ENCODE measurements around the gene ISOC2.
"Not testable (repeated sequence)": the region's sequence is repeated elsewhere in the genome, so short reads cannot be mapped to it uniquely, and the experiment has no call there.

The ISOC2 gene

GRCh38 chr19:55451965-55452748, 9.3 kb downstream of the ISOC2 start:
- DNase-seq (ENCODE audit: insufficient read length, low spot score) = no peak
- TF ChIP-seq POLR2A (IDR thresholded peaks at IDR 0.05; ENCODE audit: low read depth, low read length) = no peak

DNA sequence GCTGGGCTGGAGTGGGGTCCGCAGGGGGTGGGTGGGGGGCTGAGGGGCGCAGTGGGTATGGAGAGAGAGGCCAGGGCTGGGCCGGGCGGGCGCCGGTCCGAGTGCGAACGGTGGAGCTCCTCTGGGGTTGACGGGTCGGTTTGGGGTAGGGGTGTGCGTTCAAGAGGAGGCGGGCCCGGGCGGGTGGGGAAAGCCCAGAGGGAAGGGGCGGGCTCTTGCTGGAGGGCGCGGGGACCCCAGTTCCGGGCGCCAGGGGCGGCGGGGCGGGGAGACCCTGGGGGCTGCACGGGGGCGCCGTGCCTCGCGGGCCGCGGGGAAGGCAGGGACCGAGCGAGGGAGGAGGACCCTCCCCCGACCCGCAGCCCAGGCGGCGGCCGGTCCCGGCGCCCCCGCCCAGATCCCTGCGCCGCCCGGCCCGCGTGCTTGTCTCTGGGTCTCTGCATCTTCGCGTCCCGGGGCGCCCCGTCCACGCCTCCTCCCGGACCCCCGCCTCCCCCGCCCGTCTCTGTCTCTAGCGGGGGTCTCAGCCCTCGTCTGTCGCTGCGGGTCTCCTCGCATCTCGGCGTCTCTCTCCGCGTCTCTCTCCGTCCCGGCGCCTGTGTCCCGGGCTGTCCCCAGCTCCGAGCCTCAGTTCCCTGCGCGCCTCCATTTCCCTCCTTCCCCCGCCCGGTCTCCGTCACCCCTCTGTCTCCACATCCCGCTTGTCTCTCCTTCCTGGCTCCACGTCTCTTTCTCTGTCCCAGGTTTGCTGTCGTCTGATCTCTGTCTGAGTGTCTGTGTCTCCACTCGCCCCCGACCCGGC, 10.1 kb downstream of the ISOC2 start:
- DNase-seq (ENCODE audit: insufficient read length, low spot score) (no peak), FAIRE-seq (no peak)
- no peak for TF ChIP-seq POLR2A (IDR thresholded peaks at IDR 0.05; ENCODE audit: low read depth, low read length)

More at GRCh38 chr19:55451965-55452748, 9.3 kb downstream of the ISOC2 start:
- FAIRE-seq = no peak

- no peak for FAIRE-seq
- no peak for DNase-seq (ENCODE audit: insufficient read length, low spot score)
These were observed 12.0 kb downstream of the ISOC2 start for GRCh38 chr19:55449469-55449868.

DNA sequence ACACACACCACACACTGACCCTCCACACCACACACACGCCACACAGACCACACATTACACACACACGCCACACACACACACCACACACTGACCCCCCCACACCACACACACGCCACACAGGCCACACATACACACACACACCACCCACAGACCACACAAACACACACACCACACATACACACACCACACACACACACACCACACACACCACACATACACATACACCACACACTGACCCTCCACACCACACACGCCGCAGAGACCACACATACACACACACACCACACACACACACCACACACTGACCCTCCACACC, 13.3 kb downstream of the ISOC2 start:
- not testable (repeated sequence) for FAIRE-seq

More at GRCh38 chr19:55449469-55449868, 12.0 kb downstream of the ISOC2 start:
- TF ChIP-seq POLR2A (IDR thresholded peaks at IDR 0.05; ENCODE audit: low read depth, low read length) = no peak

GRCh38 chr19:55447421-55448174, 13.8 kb downstream of the ISOC2 start:
- no peak for FAIRE-seq
- TF ChIP-seq POLR2A (IDR thresholded peaks at IDR 0.05; ENCODE audit: low read depth, low read length) = no peak
- peak; percentile 90 for DNase-seq (ENCODE audit: insufficient read length, low spot score)

More for the DNA sequence above, 13.3 kb downstream of the ISOC2 start:
- not testable (repeated sequence) for DNase-seq (ENCODE audit: insufficient read length, low spot score)

DNA sequence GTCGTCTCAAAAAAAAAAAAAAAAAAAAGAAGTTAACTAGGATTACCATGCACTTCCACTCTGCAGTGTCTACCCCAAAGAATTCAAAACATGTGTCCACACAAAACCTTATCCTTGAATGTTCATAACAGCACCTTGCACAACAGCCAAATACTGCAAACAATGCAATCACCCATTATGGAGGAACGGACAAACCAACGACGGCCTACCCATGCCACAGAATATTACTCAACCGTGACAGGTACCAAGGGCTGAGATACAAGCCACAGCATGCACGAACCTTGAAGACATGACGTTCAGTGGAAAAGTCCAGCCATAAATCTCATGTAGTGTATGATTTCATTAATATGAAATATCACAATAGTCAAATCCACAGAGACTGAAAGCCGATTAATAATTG, 15.4 kb downstream of the ISOC2 start:
- DNase-seq (ENCODE audit: insufficient read length, low spot score) (no peak), FAIRE-seq (no peak)
- no peak for TF ChIP-seq POLR2A (IDR thresholded peaks at IDR 0.05; ENCODE audit: low read depth, low read length)

DNA sequence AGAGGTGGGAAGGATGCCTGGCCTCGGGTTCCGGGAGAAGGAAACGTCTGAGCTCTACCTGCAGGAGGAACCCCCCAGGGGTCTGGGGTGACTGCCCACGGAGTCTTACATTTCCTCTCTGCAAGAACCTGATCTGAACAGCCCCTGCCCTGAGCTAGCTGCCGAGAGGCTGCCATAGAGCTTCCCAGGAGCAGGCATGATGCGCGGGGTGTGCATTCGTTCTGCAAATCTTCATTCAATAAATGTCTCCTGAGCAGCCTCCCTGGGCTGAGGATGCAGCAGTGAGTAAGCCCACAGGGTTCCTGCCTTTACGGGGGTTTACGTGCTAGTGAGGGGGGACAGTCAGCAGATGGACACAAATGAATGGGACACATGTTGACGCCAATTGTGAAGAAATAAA, 16.8 kb downstream of the ISOC2 start:
- no peak for TF ChIP-seq POLR2A (IDR thresholded peaks at IDR 0.05; ENCODE audit: low read depth, low read length)
- DNase-seq (ENCODE audit: insufficient read length, low spot score) = no peak
- no peak for FAIRE-seq

DNA sequence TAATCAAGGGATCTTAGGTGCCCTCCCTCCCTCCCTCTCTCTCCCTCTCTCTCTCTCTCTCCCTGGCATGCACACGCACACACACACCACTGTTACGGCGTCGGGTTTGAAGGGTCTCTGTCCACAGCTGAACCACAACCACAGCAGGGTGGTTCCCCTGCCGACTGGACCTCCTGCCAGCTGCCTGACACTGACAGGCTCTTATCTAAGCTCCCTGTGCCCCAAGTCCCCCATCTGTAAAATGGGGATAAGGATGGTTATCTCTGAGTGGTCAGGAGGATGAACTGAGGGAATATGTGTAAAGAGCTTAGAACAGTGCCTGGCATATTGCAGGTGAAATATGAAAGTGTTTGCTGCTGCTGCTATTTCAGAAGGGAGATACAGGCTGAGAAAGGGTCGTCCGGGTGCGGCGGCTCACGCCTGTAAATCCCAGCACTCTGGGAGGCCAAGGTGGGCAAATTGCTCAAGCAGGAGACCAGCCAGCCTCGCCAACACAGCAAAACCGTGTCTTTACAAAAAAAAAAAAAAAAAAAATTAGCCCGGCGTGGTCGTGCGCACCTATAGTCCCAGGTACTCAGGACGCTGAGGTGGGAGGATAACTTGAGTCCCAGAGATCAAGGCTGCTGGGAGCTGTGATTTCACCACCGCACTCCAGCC, 17.5 kb downstream of the ISOC2 start:
- TF ChIP-seq POLR2A (IDR thresholded peaks at IDR 0.05; ENCODE audit: low read depth, low read length) = no peak
- DNase-seq (ENCODE audit: insufficient read length, low spot score) (no peak), FAIRE-seq (no peak)

- no peak for TF ChIP-seq POLR2A (IDR thresholded peaks at IDR 0.05; ENCODE audit: low read depth, low read length)
- no peak for FAIRE-seq
- no peak for DNase-seq (ENCODE audit: insufficient read length, low spot score)
These were observed 18.2 kb downstream of the ISOC2 start, which contains the start of gene SHISA7 for GRCh38 chr19:55443045-55443823. TSS of gene SHISA7 (minus strand) at chr19:55443300. CDS start at chr19:55442863, 437 bp downstream.

DNA sequence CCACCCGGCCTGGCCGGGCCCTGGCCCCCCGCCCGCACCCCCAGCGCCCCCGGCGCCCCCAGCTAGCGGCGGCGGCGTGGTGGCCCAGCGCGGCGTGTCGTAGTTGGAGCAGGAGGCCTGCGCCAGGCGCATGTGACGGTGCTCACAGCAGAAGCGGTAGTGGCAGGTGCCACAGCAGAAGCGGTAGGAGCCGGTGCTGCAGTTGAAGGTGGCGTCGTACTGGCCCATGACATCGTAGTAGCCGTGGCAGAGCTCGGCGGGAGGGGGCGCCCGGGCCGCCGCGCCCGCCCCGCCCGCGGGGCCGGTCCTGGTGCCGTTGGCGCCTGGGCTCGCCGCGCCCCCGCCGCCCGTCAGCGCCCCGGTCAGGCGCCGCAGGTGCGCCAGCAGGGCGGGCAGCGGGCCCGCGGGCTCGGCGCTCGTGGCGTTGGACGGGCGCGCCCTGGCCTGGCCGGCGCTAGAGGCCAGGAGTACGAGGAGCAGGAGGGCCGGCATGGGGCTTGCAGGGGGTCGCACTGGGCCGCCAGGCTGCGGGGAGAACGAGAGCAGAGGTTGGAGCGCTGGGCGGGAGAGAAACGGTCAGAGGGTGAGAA, 19.0 kb downstream of the ISOC2 start:
- no peak for DNase-seq (ENCODE audit: insufficient read length, low spot score)
- TF ChIP-seq POLR2A (IDR thresholded peaks at IDR 0.05; ENCODE audit: low read depth, low read length) = no peak
- FAIRE-seq = no peak

- DNase-seq (ENCODE audit: insufficient read length, low spot score) (no peak), FAIRE-seq (no peak)
- no peak for TF ChIP-seq POLR2A (IDR thresholded peaks at IDR 0.05; ENCODE audit: low read depth, low read length)
These were observed 19.6 kb downstream of the ISOC2 start for GRCh38 chr19:55441692-55442321.

- no peak for TF ChIP-seq POLR2A (IDR thresholded peaks at IDR 0.05; ENCODE audit: low read depth, low read length)
- no peak for DNase-seq (ENCODE audit: insufficient read length, low spot score)
- no peak for FAIRE-seq
These were observed 20.1 kb downstream of the ISOC2 start for GRCh38 chr19:55441319-55441691.
